T1000 (cell line): ENCODE measurements around the gene REEP5.
"Not testable (repeated sequence)": the region's sequence is repeated elsewhere in the genome, so short reads cannot be mapped to it uniquely, and the experiment has no call there.

Source experiments
- DNase-seq: peaks from one replicate; lab custom pipeline; 2025; ENCODE audit warnings: mixed read lengths; lab: John Stamatoyannopoulos, UW

Gene REEP5

DNA sequence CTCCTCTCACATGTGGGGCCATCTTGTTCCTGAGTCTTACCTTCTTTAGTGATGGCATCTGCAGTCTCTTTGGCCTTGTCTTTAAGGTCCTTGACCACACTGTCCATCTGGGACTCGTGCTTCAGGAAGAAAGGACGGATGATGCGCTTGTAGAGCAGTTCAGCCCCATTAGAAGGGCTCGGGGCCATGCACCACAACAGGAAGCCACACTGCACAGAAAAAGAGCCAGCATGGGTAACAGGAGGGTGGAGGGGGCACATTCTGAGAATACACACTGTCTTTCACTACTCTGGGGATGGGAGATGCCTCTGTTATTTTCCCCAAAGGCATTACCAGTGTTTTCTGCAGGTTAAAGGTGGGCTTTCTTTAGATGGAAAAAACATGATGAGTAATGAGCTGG, 35.1 kb downstream of the REEP5 start:
- DNase-seq, result no peak

DNA sequence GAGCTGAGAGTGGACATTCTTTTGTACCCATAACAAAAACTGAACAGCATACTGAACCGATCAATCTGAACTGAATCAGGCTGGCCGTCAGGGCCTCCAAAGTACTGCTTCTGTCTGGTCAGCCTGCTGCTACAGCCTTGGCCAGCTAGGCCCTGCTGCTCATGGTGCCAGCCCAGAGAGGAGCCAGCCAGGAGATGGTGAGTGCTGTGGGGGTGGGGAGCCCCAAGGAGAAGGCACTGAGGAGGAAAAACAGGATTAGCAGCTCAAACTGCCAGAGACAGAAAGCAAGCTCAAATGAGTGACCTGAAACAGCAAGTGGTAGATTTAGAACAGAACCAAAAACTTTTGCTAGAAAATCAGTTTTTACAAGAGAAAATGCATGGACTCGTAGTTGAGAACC, 37.0 kb downstream of the REEP5 start:
- DNase-seq, result no peak

DNA sequence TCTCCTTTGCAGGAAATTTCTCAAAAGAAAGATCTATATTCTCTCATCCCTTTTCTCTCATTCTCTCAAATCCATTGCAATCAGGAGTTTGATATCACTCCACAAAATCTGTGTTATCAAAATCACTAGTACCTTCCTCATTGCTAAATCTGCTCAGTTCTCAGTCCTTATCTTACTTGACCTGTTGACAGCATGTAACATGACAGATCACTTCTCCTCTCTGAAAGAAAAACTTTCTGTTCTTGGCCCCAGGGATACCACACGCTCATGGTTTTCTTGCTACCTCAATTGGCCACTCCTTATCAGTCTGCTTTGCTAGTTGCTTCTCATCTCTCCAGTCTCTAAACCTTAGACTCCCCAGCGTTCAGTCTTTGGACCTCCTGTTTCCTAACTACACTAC, 38.8 kb downstream of the REEP5 start:
- no peak for DNase-seq

DNA sequence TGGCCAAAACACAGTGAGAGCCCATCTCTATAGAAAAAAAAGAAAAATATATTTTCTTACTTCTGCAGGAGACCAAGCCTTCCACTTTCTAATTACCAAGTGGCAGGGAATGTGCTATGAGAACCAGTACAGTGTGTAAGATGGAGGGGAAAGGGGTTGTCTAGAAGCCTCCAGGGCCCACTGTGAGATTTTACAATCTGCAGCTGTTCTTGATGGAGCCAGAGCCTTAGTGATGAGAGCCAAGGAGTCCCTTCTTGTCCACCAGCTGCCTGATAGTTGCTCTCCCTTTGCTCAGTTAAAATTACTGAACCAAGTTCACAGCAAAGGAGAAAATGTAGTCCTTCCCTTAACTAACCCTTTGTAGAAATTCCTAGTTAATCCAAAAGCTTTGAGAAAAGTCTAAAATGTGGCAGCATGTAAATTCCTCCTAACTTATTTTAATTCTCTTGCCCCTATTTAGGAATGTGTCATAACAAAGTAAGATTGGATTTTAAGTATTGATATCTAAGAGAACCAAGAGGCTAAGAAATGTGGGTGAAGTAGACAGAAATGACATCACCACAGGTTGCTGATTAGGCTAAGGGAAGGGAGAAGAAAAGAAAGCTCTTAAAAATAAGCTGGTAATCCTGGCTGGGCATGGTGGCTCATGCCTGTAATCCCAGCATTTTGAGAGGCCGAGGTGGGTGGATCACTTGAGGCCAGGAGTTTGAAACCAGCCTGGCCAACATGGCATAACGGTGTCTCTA, 41.6 kb downstream of the REEP5 start:
- no peak for DNase-seq

GRCh38 chr5:112878760-112879159, 43.3 kb downstream of the REEP5 start:
- no peak for DNase-seq

DNA sequence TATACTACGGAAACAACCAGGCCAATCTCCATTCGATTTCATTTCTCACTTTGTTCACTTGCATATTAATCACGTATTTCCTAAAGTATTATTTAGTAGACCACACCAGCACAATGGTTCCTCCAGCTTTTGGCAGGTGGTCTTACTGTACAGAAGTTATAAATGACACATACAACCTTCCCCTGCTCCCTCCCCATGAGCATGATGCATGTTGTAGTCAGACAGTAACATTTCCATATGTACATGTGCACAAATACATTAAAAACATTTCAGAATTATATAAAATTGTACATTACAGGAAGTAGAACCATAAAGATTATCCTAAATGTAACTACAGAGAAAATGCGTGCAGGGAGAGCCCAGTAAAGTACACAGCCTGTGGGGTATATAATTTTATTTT, 43.9 kb downstream of the REEP5 start:
- no peak for DNase-seq

- DNase-seq, result no peak
Measured at GRCh38 chr5:112876362-112876761, 45.7 kb downstream of the REEP5 start.

GRCh38 chr5:112870966-112871365, 51.1 kb downstream of the REEP5 start:
- DNase-seq, result no peak

DNA sequence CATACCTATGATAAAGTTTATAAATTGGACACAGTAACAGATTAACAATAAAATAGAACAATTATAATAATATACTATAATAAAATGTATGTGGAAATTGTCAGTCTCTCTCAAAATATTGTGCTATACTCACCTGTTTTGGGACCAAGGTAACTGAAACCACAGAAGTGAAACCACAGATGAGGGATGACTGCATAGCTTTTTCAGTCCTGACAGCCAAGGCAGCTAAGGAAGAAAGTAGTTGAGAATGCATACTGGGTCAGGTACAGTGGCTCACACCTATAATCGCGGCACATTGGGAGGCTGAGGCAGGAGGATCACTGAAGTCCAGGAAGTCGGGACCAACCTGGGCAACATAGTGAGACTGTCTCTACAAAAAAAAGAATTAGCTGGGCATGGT, 52.1 kb downstream of the REEP5 start:
- DNase-seq, result no peak

- no peak for DNase-seq
Measured at GRCh38 chr5:112867411-112867810, 54.6 kb downstream of the REEP5 start.

GRCh38 chr5:112866739-112867138, 55.3 kb downstream of the REEP5 start:
- DNase-seq, result no peak

GRCh38 chr5:112865128-112865527, 56.9 kb downstream of the REEP5 start:
- no peak for DNase-seq

- no peak for DNase-seq
Measured at GRCh38 chr5:112863549-112863948, 58.5 kb downstream of the REEP5 start.

DNA sequence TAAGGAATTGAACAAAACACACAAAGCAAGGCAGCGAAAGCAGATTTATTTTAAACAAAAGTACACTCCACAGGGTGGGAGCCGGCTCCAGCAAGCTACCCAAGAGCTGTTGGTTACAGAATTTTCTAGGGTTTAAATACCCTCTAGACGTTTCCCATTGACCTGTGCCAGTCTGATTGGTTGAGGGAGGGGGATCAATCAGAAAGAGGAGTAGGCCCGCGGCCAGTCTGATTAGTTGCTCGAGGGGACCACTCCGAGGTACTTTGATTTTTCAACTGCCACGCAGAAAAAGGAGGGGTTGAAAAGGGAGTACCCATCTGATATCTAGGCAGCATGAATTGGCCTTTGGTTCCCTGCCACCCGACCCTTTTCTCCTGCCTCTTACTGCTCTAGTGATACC, 59.9 kb downstream of the REEP5 start:
- DNase-seq, result no peak

GRCh38 chr5:112861638-112861985, 60.4 kb downstream of the REEP5 start:
- DNase-seq, result no peak

DNA sequence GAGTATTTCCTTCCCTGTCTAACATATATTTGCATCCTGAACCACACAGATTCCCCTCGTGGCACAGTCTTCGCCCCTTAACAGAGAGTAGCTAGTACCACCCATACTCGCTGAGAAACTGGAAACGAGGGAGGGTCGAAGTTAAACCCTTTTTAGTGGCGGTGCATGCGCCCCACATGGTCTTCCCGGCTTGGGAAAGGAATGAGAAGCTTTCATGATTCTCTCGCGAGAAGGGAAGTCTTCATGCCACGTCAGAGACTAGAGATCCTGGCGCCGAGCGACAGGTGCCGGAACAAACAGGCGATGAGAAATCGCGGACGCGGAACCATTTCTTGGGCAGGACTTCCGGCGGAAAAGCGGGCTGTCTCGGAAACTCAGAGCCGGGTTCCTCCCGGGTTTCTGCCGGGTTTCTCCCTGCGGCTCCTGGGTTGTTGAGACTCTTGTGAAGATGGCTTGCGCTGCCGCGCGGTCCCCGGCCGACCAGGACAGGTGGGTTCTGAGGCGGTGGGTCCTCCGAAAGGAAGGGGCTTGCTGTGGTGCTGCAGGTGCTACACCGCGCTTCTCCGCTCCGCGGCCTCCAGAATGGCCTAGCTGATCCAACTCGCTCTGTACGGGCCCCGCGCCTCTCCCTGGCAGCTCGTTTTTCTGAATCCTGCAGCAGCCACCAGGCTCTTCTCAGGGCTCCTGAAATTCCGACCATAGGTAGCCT, 60.9 kb downstream of the REEP5 start, which contains the start of gene SRP19:
SRP19 (plus strand) TSS at position 359 of the 709 bp plus-strand sequence; CDS start at position 449, 90 bp downstream.
- DNase-seq, result peak; percentile 85

GRCh38 chr5:112860571-112860928, 61.5 kb downstream of the REEP5 start:
- not testable (repeated sequence) for DNase-seq

DNA sequence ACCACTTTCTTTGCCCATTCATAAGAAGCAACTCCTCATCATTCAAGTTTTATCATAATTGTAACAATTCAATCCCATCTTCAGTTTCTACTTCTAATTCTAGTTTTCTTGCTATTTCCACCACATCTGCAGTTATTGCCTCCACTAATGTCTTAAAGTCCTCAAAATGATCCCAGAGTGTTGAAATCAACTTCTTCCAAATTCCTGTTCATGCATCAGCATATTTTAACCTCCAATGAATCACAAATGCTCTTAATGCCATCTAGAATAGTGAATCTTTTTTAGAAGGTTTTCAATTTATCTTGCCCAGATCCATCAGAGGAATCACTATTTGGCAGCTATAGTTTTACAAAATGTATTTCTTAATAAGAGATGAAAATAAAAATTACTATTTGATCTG, 64.2 kb downstream of the REEP5 start:
- no peak for DNase-seq

GRCh38 chr5:112854651-112855050, 67.4 kb downstream of the REEP5 start:
- no peak for DNase-seq

GRCh38 chr5:112849912-112850311, 72.1 kb downstream of the REEP5 start:
- no peak for DNase-seq

DNA sequence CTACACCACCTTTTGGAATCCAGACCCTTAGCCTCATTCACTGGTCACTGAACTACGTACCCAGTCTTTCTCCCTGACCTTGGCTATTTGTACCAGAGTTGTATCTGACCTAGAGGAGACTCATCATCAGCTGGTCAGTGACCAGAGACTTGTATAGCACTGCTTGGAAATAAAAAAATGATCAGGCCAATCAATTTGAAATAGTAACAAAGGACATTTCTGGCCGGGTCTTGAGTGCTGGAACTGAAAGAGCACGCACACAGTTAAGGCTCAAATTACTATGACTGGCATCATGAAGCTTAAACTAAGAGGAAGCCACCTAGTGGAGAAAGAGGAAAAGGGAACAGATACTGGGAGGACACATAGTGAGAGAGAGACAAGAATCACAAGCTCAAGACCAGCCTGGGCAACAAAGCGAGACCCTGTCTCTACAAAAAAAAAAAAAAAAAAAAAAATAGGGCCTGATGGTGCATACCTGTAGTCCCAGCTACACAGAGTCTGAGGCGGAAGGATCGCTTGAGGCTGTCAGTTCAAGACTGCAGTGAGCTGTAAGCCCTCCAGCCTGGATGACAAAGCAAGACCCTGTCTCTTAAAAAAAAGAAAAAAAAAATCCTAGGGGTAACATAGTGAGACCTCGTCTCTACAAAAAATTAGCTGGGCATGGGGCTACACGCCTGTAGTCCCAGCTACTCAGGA, 73.8 kb downstream of the REEP5 start:
- no peak for DNase-seq

DNA sequence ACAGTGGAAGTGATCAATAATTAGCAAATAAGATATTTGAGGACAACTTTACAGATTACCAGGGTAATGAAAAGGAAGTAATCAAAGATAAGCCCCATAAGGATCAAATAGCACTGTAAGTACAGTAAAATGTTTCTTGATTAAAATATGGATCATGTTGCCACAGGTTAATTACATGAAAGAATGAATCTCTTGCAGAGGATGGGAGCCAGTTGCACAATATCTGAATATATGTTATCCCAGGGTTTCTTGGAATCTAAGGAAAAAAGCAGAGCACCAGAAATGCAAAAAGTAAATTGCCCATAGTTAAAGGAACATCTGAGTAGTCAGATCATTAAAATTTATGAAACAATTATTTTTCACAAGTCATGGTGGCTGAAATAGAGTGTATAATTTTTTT, 74.7 kb downstream of the REEP5 start:
- no peak for DNase-seq

GRCh38 chr5:112846556-112846955, 75.5 kb downstream of the REEP5 start:
- DNase-seq, result no peak
